ENCODE measurements around the gene VKORC1L1.

Gene VKORC1L1

GRCh38 chr7:66007232-66007631, 134.4 kb downstream of the VKORC1L1 start:
- Histone ChIP-seq H3K4me2 (peak overlapping the region; percentile 45 to 76 (median 64); a peak in 21 of 22 replicates), H4K20me1 (no peaks in the 10 kb centered on the region), H3K4me3 (peak overlapping the region in 2 of 10 experiments; percentile 9 to 12; a peak in 2 of 20 replicates), H3K9ac (peak overlapping the region in 4 of 11 experiments; percentile 11 to 45 (median 24); a peak in 4 of 22 replicates), H3K36me3 (no peaks in the 10 kb centered on the region), H3K27ac (peak overlapping the region in 1 of 11 experiments; percentile 15; a peak in 1 of 22 replicates), H3K9me3 (replicated peaks in 1 of 11) (no peaks in the 10 kb centered on the region), H3K27me3 (no peaks in the 10 kb centered on the region), H3K4me1 (peaks cover 9 to 36% (median 24%) of the 10 kb centered on the region in 10 experiments)
- no peak for TF ChIP-seq Cebpa-rat (IDR thresholded peaks at IDR 0.05)

Measured in BLaER1 treated with 17β-estradiol and CSF1 and Interleukin-3, amounts not matched to agents 10 nM and 100 nM (cell line).